OCI-LY1 (cell line): Measurements from ENCODE around the gene ZC3H13.

Experiments used
- H2AFZ ChIP-seq: fragments of 200-600 bp; sonication (generic), shearing (Covaris generic); 2 replicates; pipeline ENCODE4 v1.6.0; 2014; ENCODE audit warnings: antibody characterized with exemption, mild to moderate bottlenecking, low read length
- H3F3A ChIP-seq: fragments of 200-600 bp; sonication (generic), shearing (Covaris generic); 2 replicates; pipeline ENCODE4 v1.6.0; 2014; ENCODE audit warnings: mild to moderate bottlenecking, antibody characterized with exemption, low read length, moderate library complexity; ENCODE audit not compliant: insufficient read depth
- H3K27ac ChIP-seq: fragments of 200-600 bp; sonication (generic); 2 replicates; pipeline ENCODE4 v1.5.1; 2014; ENCODE audit warnings: low read length, mixed run types, mild to moderate bottlenecking, low read depth; ENCODE audit not compliant: poor library complexity, severe bottlenecking
- H3K27me3 ChIP-seq: fragments of 200-600 bp; sonication (generic); 2 replicates; pipeline ENCODE4 v1.6.0; 2014; ENCODE audit warnings: antibody characterized with exemption, mild to moderate bottlenecking, low read length, moderate library complexity; ENCODE audit not compliant: insufficient read depth
- H3K36me3 ChIP-seq: fragments of 200-600 bp; sonication (generic); 2 replicates; pipeline ENCODE4 v1.6.1; 2014; ENCODE audit warnings: mild to moderate bottlenecking, antibody characterized with exemption, low read length, moderate library complexity, mixed read lengths; ENCODE audit not compliant: insufficient read depth
- H3K4me1 ChIP-seq: fragments of 200-600 bp; sonication (generic); 2 replicates; pipeline ENCODE4 v1.5.1; 2014; ENCODE audit warnings: mild to moderate bottlenecking, low read length, moderate library complexity; ENCODE audit not compliant: insufficient read depth, severe bottlenecking
- H3K4me2 ChIP-seq: fragments of 200-600 bp; sonication (generic), shearing (Covaris generic); 2 replicates; pipeline ENCODE4 v1.6.1; 2014; ENCODE audit warnings: low read length
- H3K4me3 ChIP-seq: fragments of 200-600 bp; sonication (generic); 2 replicates; pipeline ENCODE4 v1.5.1; 2014; ENCODE audit warnings: low read length, low read depth, mild to moderate bottlenecking, mixed read lengths; ENCODE audit not compliant: poor library complexity, severe bottlenecking
- H3K79me2 ChIP-seq: fragments of 200-600 bp; shearing (Covaris generic); 2 replicates; pipeline ENCODE4 v1.6.1; 2016; ENCODE audit warnings: mixed run types, low read length, mixed read lengths; ENCODE audit not compliant: insufficient read depth
- H3K9ac ChIP-seq: fragments of 200-600 bp; sonication (generic), shearing (Covaris generic); 2 replicates; pipeline ENCODE4 v1.6.1; 2014; ENCODE audit warnings: mild to moderate bottlenecking, low read length, mixed read lengths
- H3K9me2 ChIP-seq: fragments of 200-600 bp; sonication (generic), shearing (Covaris generic); 2 replicates; pipeline ENCODE4 v1.6.1; 2014; ENCODE audit warnings: low read depth, mild to moderate bottlenecking, low read length, mixed read lengths
- H3K9me3 ChIP-seq: fragments of 200-600 bp; shearing (Covaris generic); 2 replicates; pipeline ENCODE4 v1.6.1; 2014; ENCODE audit warnings: low read length, mixed read lengths
- H4K20me1 ChIP-seq: fragments of 200-600 bp; sonication (generic), shearing (Covaris generic); 2 replicates; pipeline ENCODE4 v1.6.0; 2016; ENCODE audit warnings: mild to moderate bottlenecking, low read length; ENCODE audit not compliant: insufficient read depth
- EZH2 ChIP-seq: fragments of 200-600 bp; sonication (generic), shearing (Covaris generic); IDR thresholded peaks from 2 replicates; pipeline ENCODE4 v1.8.0; 2017; ENCODE audit warnings: borderline replicate concordance, mixed run types, mild to moderate bottlenecking, antibody characterized with exemption, low read length, moderate library complexity, mixed read lengths
- TF ChIP-seq, protein P1 (sequence below): fragments of 200-600 bp; sonication (generic), shearing (Covaris generic); IDR thresholded peaks from 2 replicates; pipeline ENCODE4 v1.5.1; 2017; ENCODE audit warnings: mild to moderate bottlenecking, antibody characterized with exemption, low read length, moderate library complexity, mixed read lengths

ZC3H13 gene

DNA sequence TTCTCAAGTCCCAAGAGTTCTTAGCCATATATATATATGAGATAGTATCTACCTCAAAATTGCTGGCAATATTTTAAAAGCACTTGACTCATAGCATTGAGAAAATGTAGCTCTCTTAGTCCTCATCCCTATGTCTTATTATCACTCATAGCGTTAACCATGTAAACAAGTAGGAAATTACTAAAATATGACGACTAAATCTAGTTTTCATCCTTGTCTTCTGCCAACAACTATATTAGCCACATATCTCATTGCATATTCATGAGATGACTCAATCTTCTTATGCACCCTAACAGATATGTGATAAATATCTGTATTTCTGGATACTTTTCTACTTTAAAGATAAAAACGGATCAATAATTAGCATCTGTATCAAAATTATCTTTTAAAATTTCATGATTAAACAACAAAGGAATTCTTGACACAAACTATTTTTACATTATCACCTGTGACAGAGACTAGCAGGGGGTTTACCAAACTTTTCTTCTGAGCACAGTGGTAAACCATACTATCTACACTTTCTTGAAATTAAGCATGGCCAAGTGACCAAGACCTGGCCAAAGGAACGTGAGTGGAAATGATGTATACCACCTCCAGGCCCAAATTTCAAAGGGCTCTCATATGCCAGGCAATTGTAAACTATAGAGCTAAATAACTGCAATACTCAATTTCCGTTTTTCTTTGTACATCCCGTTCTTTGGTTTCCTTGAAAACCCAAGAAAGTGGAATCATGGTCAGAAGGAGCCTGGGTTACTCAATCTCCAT lies 45.7 kb downstream of the ZC3H13 start:
- no peaks in the 10 kb centered on the region for H3K9me2 ChIP-seq
- no peaks in the 10 kb centered on the region for H3K4me1 ChIP-seq
- H3K9me3 ChIP-seq: no peaks in the 10 kb centered on the region
- TF ChIP-seq, protein P1, sequence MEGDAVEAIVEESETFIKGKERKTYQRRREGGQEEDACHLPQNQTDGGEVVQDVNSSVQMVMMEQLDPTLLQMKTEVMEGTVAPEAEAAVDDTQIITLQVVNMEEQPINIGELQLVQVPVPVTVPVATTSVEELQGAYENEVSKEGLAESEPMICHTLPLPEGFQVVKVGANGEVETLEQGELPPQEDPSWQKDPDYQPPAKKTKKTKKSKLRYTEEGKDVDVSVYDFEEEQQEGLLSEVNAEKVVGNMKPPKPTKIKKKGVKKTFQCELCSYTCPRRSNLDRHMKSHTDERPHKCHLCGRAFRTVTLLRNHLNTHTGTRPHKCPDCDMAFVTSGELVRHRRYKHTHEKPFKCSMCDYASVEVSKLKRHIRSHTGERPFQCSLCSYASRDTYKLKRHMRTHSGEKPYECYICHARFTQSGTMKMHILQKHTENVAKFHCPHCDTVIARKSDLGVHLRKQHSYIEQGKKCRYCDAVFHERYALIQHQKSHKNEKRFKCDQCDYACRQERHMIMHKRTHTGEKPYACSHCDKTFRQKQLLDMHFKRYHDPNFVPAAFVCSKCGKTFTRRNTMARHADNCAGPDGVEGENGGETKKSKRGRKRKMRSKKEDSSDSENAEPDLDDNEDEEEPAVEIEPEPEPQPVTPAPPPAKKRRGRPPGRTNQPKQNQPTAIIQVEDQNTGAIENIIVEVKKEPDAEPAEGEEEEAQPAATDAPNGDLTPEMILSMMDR: no peak
- no peak for TF ChIP-seq EZH2
- H3K4me2 ChIP-seq: no peak overlapping the region
- no peaks in the 10 kb centered on the region for H3K79me2 ChIP-seq
- peaks cover 60% of the 10 kb centered on the region for H3K36me3 ChIP-seq
- no peaks in the 10 kb centered on the region for H3F3A ChIP-seq
- H3K4me3 ChIP-seq: no peak overlapping the region
- no peaks in the 10 kb centered on the region for H3K27me3 ChIP-seq
- H2AFZ ChIP-seq: no peak overlapping the region
- H4K20me1 ChIP-seq: no peaks in the 10 kb centered on the region
- no peak overlapping the region for H3K9ac ChIP-seq
- no peak overlapping the region for H3K27ac ChIP-seq

DNA sequence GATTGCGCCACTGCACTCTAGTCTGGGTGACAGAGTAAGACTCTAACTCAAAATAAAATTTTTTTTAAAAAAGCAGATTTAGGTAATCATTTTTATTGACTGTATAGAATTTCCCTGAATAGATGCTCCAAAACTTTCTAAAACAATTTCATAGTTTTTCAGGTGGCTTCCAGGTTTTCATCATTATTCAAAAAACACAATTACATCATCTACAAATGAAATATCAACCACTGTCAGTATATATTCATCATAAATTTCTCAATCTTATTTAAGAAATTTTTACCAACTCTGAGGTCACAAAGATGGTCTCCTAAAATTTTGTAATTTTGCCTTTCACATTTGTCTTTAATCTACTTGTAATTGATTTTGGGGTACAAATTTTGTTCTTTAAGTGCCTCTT lies 48.1 kb downstream of the ZC3H13 start:
- H3K36me3 ChIP-seq: peaks cover 81% of the 10 kb centered on the region
- TF ChIP-seq, protein P1: no peak
- no peak for TF ChIP-seq EZH2
- no peaks in the 10 kb centered on the region for H4K20me1 ChIP-seq
- H3K27me3 ChIP-seq: no peaks in the 10 kb centered on the region
- no peaks in the 10 kb centered on the region for H3K9me3 ChIP-seq
- H2AFZ ChIP-seq: no peak overlapping the region
- no peak overlapping the region for H3K27ac ChIP-seq
- H3K79me2 ChIP-seq: no peaks in the 10 kb centered on the region
- H3K9ac ChIP-seq: no peak overlapping the region
- no peak overlapping the region for H3K4me3 ChIP-seq
- H3K9me2 ChIP-seq: no peaks in the 10 kb centered on the region
- H3F3A ChIP-seq: no peaks in the 10 kb centered on the region
- H3K4me2 ChIP-seq: no peak overlapping the region
- H3K4me1 ChIP-seq: no peaks in the 10 kb centered on the region

DNA sequence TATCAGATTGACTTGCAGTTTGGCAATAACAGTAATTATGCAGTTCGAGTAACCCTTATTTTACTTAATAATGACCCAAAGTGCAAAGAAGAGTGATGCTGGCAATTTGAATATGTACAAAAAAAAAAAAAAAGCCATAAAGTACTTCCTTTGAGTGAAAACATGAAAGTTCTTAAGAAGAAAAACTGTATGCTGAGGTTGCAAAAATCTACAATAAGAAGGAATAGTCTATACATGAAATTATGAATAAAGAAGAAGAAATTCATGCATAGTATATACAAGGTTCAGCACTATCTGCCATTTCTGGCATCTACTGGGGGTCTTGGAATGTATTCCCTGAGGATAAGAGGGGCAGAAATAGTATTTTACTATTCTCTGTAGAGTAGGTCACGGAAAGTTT lies 55.9 kb downstream of the ZC3H13 start:
- no peaks in the 10 kb centered on the region for H4K20me1 ChIP-seq
- H3K79me2 ChIP-seq: no peaks in the 10 kb centered on the region
- H3K9me3 ChIP-seq: no peaks in the 10 kb centered on the region
- no peak overlapping the region for H3K27ac ChIP-seq
- H3K9me2 ChIP-seq: no peaks in the 10 kb centered on the region
- no peaks in the 10 kb centered on the region for H3F3A ChIP-seq
- TF ChIP-seq, protein P1: no peak
- no peak for TF ChIP-seq EZH2
- no peak overlapping the region for H3K4me2 ChIP-seq
- H3K4me3 ChIP-seq: no peak overlapping the region
- H3K27me3 ChIP-seq: no peaks in the 10 kb centered on the region
- no peak overlapping the region for H2AFZ ChIP-seq
- H3K36me3 ChIP-seq: peaks cover 47% of the 10 kb centered on the region
- no peak overlapping the region for H3K9ac ChIP-seq
- no peaks in the 10 kb centered on the region for H3K4me1 ChIP-seq
